Activated naive CD8-positive, alpha-beta T cell treated with anti-CD3 and anti-CD28 coated beads, Interleukin-2, amount 50 U/mL, for 24 hours (primary cell): ENCODE results near the gene SLC15A2.
A peak's percentile ranks its signal among the peaks of the same experiment; 100 is the strongest.
"Not testable (repeated sequence)": the region's sequence is repeated elsewhere in the genome, so short reads cannot be mapped to it uniquely, and the experiment has no call there.

Experiments
- ATAC-seq: fragments of 150-1000 bp; cut with Tn5 transposase; one replicate; pipeline ENCODE4 v1.10.0; 2021
- DNase-seq: peaks from one replicate; pipeline ENCODE4 v3.0.0; 2021
- H3K27ac Mint-ChIP-seq: one replicate; pipeline ENCODE4 v1.8.0; 2021; ENCODE audit warnings: mild to moderate bottlenecking, mixed read lengths
- H3K27me3 Mint-ChIP-seq: one replicate; pipeline ENCODE4 v1.8.0; 2021; ENCODE audit warnings: mixed read lengths
- H3K36me3 Mint-ChIP-seq: one replicate; pipeline ENCODE4 v1.8.0; 2021; ENCODE audit warnings: low read depth, mixed read lengths
- H3K4me1 Mint-ChIP-seq: one replicate; pipeline ENCODE4 v1.8.0; 2021; ENCODE audit warnings: mixed read lengths
- H3K4me3 Mint-ChIP-seq: one replicate; pipeline ENCODE4 v1.8.0; 2021; ENCODE audit warnings: mild to moderate bottlenecking, moderate library complexity, mixed read lengths
- H3K9me3 Mint-ChIP-seq: one replicate; pipeline ENCODE4 v1.8.0; 2021; ENCODE audit warnings: mixed read lengths

SLC15A2 gene

GRCh38 chr3:121894301-121894990 is at the start of gene SLC15A2:
TSS of gene SLC15A2 (plus strand) at chr3:121894401. CDS start at chr3:121894477, 76 bp downstream.
- H3K9me3 Mint-ChIP-seq = no peaks in the 10 kb centered on the region
- no peak within 1 kb of the TSS for H3K4me3 Mint-ChIP-seq
- DNase-seq = no peak
- ATAC-seq = no peak
- no peaks in the 10 kb centered on the region for H3K4me1 Mint-ChIP-seq
- H3K27ac Mint-ChIP-seq = no peak within 1 kb of the TSS
- no peaks in the 10 kb centered on the region for H3K36me3 Mint-ChIP-seq
- H3K27me3 Mint-ChIP-seq = no peaks in the 10 kb centered on the region

GRCh38 chr3:121844892-121845291 is 49.3 kb upstream of the SLC15A2 start:
- Mint-ChIP-seq H3K27me3 (no peaks in the 10 kb centered on the region), H3K36me3 (peaks cover 4% of the 10 kb centered on the region), H3K4me3 (no peak overlapping the region), H3K4me1 (no peaks in the 10 kb centered on the region), H3K27ac (no peak overlapping the region), H3K9me3 (no peaks in the 10 kb centered on the region)
- DNase-seq (no peak), ATAC-seq (no peak)

GRCh38 chr3:121852256-121852655 is 41.9 kb upstream of the SLC15A2 start:
- H3K4me3 Mint-ChIP-seq = no peak overlapping the region
- H3K4me1 Mint-ChIP-seq = no peaks in the 10 kb centered on the region
- H3K27me3 Mint-ChIP-seq = no peaks in the 10 kb centered on the region
- H3K36me3 Mint-ChIP-seq = peaks cover 10% of the 10 kb centered on the region
- no peak for DNase-seq
- no peaks in the 10 kb centered on the region for H3K9me3 Mint-ChIP-seq
- H3K27ac Mint-ChIP-seq = no peak overlapping the region
- no peak for ATAC-seq

- Mint-ChIP-seq H3K9me3 (no peaks in the 10 kb centered on the region), H3K4me1 (no peaks in the 10 kb centered on the region), H3K4me3 (no peak overlapping the region), H3K27ac (no peak overlapping the region), H3K27me3 (no peaks in the 10 kb centered on the region), H3K36me3 (peaks cover 22% of the 10 kb centered on the region)
- ATAC-seq = no peak
- no peak for DNase-seq
These were observed 38.6 kb upstream of the SLC15A2 start for GRCh38 chr3:121855555-121855954.

- not testable (repeated sequence) for H3K27me3 Mint-ChIP-seq, H3K9me3 Mint-ChIP-seq, H3K27ac Mint-ChIP-seq, ATAC-seq, DNase-seq, H3K4me3 Mint-ChIP-seq, H3K4me1 Mint-ChIP-seq
- peaks cover 32% of the 10 kb centered on the region for H3K36me3 Mint-ChIP-seq
These were observed 36.4 kb upstream of the SLC15A2 start for GRCh38 chr3:121857778-121858177.

GRCh38 chr3:121863247-121863646 is 31.0 kb upstream of the SLC15A2 start:
- DNase-seq, H3K9me3 Mint-ChIP-seq: not testable (repeated sequence)

GRCh38 chr3:121863801-121864200 is 30.4 kb upstream of the SLC15A2 start:
- ATAC-seq (no peak), DNase-seq (no peak)
- Mint-ChIP-seq H3K27me3 (no peaks in the 10 kb centered on the region), H3K4me3 (no peak overlapping the region), H3K27ac (no peak overlapping the region), H3K4me1 (no peaks in the 10 kb centered on the region), H3K9me3 (no peaks in the 10 kb centered on the region), H3K36me3 (peaks cover 26% of the 10 kb centered on the region)

More at GRCh38 chr3:121863247-121863646, 31.0 kb upstream of the SLC15A2 start:
- ATAC-seq, H3K27me3 Mint-ChIP-seq, H3K27ac Mint-ChIP-seq, H3K4me1 Mint-ChIP-seq, H3K4me3 Mint-ChIP-seq: not testable (repeated sequence)
- H3K36me3 Mint-ChIP-seq = peaks cover 30% of the 10 kb centered on the region

GRCh38 chr3:121869736-121870135 is 24.5 kb upstream of the SLC15A2 start:
- H3K4me1 Mint-ChIP-seq = peaks cover 6% of the 10 kb centered on the region
- no peak overlapping the region for H3K4me3 Mint-ChIP-seq
- H3K36me3 Mint-ChIP-seq = peaks cover 17% of the 10 kb centered on the region
- no peaks in the 10 kb centered on the region for H3K9me3 Mint-ChIP-seq
- no peaks in the 10 kb centered on the region for H3K27me3 Mint-ChIP-seq
- no peak overlapping the region for H3K27ac Mint-ChIP-seq
- DNase-seq (no peak), ATAC-seq (no peak)

GRCh38 chr3:121870717-121871116 is 23.5 kb upstream of the SLC15A2 start:
- Mint-ChIP-seq H3K4me1 (peaks cover 6% of the 10 kb centered on the region), H3K27ac (no peak overlapping the region), H3K9me3 (no peaks in the 10 kb centered on the region), H3K27me3 (no peaks in the 10 kb centered on the region), H3K36me3 (peaks cover 16% of the 10 kb centered on the region), H3K4me3 (no peak overlapping the region)
- DNase-seq = no peak
- ATAC-seq = peak; percentile 66

- ATAC-seq = no peak
- no peak for DNase-seq
- H3K27ac Mint-ChIP-seq = no peak overlapping the region
- H3K9me3 Mint-ChIP-seq = no peaks in the 10 kb centered on the region
- peaks cover 12% of the 10 kb centered on the region for H3K36me3 Mint-ChIP-seq
- H3K4me3 Mint-ChIP-seq = no peak overlapping the region
- peaks cover 6% of the 10 kb centered on the region for H3K4me1 Mint-ChIP-seq
- H3K27me3 Mint-ChIP-seq = no peaks in the 10 kb centered on the region
These were observed 22.8 kb upstream of the SLC15A2 start for GRCh38 chr3:121871430-121871829.

- no peak overlapping the region for H3K27ac Mint-ChIP-seq
- H3K36me3 Mint-ChIP-seq = peaks cover 10% of the 10 kb centered on the region
- ATAC-seq (no peak), DNase-seq (no peak)
- H3K4me1 Mint-ChIP-seq = no peaks in the 10 kb centered on the region
- no peaks in the 10 kb centered on the region for H3K27me3 Mint-ChIP-seq
- H3K4me3 Mint-ChIP-seq = no peak overlapping the region
- no peaks in the 10 kb centered on the region for H3K9me3 Mint-ChIP-seq
These were observed 15.8 kb upstream of the SLC15A2 start for GRCh38 chr3:121878411-121878810.

GRCh38 chr3:121883507-121883906 is 10.7 kb upstream of the SLC15A2 start:
- no peaks in the 10 kb centered on the region for H3K9me3 Mint-ChIP-seq
- no peak overlapping the region for H3K27ac Mint-ChIP-seq
- no peaks in the 10 kb centered on the region for H3K27me3 Mint-ChIP-seq
- no peak overlapping the region for H3K4me3 Mint-ChIP-seq
- H3K4me1 Mint-ChIP-seq = no peaks in the 10 kb centered on the region
- DNase-seq (no peak), ATAC-seq (no peak)
- H3K36me3 Mint-ChIP-seq = peaks cover 7% of the 10 kb centered on the region

- ATAC-seq = no peak
- H3K4me1 Mint-ChIP-seq = no peaks in the 10 kb centered on the region
- no peak for DNase-seq
- peaks cover 6% of the 10 kb centered on the region for H3K36me3 Mint-ChIP-seq
- H3K4me3 Mint-ChIP-seq = no peak overlapping the region
- no peak overlapping the region for H3K27ac Mint-ChIP-seq
- H3K27me3 Mint-ChIP-seq = no peaks in the 10 kb centered on the region
- H3K9me3 Mint-ChIP-seq = no peaks in the 10 kb centered on the region
These were observed 8.8 kb upstream of the SLC15A2 start for GRCh38 chr3:121885386-121885785.

GRCh38 chr3:121895121-121895520 is 920 bp downstream of the SLC15A2 start:
- Mint-ChIP-seq H3K9me3 (no peaks in the 10 kb centered on the region), H3K27me3 (no peaks in the 10 kb centered on the region), H3K36me3 (no peaks in the 10 kb centered on the region), H3K4me1 (no peaks in the 10 kb centered on the region), H3K4me3 (no peak overlapping the region), H3K27ac (no peak overlapping the region)
- DNase-seq = no peak
- ATAC-seq = no peak

- Mint-ChIP-seq H3K9me3 (no peaks in the 10 kb centered on the region), H3K27ac (no peak overlapping the region), H3K36me3 (no peaks in the 10 kb centered on the region), H3K4me1 (no peaks in the 10 kb centered on the region), H3K4me3 (no peak overlapping the region), H3K27me3 (no peaks in the 10 kb centered on the region)
- ATAC-seq = no peak
- no peak for DNase-seq
These were observed 1.5 kb downstream of the SLC15A2 start for GRCh38 chr3:121895736-121896135.

GRCh38 chr3:121896823-121897222 is 2.6 kb downstream of the SLC15A2 start:
- no peaks in the 10 kb centered on the region for H3K9me3 Mint-ChIP-seq

More at GRCh38 chr3:121896823-121897222, 2.6 kb downstream of the SLC15A2 start:
- H3K27ac Mint-ChIP-seq = no peak overlapping the region
- H3K4me1 Mint-ChIP-seq = no peaks in the 10 kb centered on the region
- no peaks in the 10 kb centered on the region for H3K36me3 Mint-ChIP-seq
- ATAC-seq = no peak
- no peak for DNase-seq
- H3K4me3 Mint-ChIP-seq = no peak overlapping the region
- H3K27me3 Mint-ChIP-seq = no peaks in the 10 kb centered on the region
